NCI-H2081 treated with DMSO at 0.1 percent for 48 hours (cell line): ENCODE measurements around the gene PAX2.

Experiments used
- DNase-seq: peaks from one replicate; lab custom pipeline; 2025; lab: John Stamatoyannopoulos, UW

Gene PAX2

GRCh38 chr10:100858261-100858660 lies 112.9 kb downstream of the PAX2 start:
- no peak for DNase-seq

DNA sequence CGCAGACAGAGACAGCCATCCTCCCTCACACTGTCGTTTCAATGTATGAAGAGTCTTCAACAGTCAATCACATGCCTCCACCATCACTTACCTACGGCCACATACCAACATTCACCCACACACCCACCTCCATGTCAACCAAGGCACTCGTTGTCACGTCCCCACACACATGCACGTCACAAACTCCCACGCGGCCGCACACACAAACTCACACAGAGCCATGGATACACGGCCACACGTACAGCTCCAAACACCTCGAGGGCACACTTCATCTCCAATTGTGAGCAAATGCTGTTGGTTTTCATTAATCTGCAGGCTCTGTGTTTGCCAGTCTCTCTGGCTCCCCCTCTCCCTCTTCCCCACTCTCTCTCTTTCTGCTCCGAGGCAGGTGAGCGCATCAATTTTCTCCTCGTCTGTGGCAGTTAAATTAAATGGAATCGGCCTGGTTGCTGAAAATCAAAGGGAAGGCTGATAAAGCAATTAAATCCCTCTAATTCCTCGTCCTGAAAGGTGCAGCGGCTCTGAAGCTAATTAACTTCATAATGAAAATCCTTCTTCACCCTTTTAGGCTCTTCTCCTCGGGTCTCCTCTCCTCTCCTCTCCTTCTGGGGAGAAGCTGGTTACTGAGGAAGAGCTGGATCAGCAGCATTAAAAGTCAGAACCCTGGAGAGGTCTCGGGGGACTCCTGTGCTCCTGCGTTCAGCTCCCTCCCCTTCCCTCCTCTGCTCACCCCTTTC lies 113.5 kb downstream of the PAX2 start:
- DNase-seq: no peak

- DNase-seq: no peak
Measured at GRCh38 chr10:100859484-100859763, 114.0 kb downstream of the PAX2 start.

DNA sequence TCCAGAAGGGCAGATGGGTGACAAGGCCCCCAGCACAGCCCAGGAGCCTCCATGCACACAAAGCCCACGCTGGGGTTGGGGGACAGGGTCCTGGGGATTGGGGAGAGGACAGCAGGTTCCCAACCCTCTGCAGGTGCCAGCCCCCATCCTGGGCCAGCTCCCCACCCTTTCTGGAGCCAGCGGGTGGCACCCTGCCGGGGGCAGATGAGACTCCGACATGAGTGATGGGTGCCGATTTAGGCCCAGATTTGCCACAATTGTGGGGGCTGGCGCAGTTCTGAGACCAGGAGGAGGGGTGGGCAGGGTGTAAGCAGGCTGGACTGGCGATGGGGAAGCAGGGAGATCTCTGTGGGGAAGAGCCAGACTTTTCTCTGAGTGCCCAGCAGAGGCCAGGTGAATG lies 118.1 kb downstream of the PAX2 start:
- no peak for DNase-seq

- no peak for DNase-seq
Measured at GRCh38 chr10:100864036-100864885, 118.9 kb downstream of the PAX2 start.

DNA sequence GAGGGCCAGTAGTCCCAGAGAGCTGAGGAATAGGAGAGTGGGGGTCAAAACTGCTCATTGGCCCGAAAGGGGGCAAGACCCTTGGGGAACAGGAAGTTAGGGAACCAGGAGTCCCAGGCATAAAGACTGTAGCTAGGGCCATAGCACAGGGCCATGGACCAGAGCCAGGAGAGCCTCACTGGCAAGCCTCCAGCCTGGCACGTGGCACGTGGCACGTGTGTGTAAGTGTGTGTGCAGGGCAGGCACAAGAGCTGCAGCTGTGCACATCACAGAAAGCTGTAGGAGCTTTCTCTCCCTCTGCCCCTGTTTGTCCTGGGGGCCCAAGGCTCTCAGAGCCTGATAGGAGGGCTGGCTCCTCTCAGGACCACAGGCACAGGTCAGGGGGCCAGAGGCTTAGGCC lies 119.6 kb downstream of the PAX2 start:
- DNase-seq: no peak

GRCh38 chr10:100866010-100866409 lies 120.6 kb downstream of the PAX2 start:
- no peak for DNase-seq

DNA sequence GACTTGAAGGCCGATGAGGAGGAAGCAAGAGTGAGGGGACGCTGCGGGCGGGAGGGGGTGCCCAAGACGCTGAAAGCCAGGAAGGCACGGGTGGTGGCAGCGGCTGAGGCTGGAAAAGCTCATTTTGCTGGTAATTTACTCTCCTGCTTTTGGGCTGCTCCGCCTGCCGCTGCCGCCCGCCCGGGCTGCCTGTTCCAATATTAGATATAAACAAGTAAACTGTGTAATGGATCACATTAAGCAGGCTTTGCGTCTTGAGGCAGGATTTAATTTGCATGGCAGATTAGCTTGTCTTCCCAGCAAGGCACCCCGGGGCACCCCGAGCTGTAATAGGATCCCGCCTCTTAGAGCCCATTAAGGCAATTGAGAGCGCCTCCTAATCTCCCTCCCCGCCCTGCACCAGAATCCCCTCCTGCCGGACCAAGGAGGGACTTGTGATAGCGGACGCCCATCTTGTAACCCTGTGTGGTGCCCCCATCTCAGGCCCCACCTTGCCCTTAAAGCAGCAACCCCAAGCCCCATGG lies 121.3 kb downstream of the PAX2 start:
- no peak for DNase-seq

DNA sequence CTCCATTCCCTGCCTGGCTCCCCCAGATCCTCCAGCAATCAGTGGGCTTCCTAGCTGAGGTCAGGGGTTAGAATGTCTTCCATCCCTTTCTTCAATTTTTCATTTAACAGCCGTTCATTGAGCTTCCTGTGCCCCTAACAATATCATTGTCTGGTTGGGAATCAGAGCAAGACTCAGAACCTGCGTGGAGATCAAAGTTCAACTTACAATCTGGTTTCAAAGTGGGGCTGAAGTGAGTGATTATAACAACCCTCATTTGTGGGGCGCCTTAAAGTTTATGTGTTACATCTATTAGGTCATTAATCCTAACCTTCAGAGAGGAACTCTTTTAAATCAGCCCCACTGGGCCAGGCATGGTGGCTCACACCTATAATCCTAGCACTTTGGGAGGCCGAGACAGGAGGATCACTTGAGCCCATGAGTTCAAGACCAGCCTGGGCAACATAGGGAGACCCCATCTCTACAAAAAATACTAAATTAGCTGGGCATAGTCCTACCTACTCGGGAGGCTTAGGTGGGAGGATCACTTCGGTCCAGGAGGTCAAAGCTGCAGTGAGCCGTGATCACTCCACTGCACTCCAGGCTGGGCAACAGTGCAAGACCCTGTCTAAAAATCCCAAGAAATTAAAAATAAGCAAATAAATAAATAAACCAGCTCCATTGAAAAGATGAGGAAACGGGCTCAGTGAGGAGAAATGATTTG lies 122.0 kb downstream of the PAX2 start:
- DNase-seq: no peak

- no peak for DNase-seq
Measured at GRCh38 chr10:100868382-100868781, 123.0 kb downstream of the PAX2 start.

GRCh38 chr10:100869399-100869798 lies 124.0 kb downstream of the PAX2 start:
- DNase-seq: no peak

- DNase-seq: no peak
Measured at GRCh38 chr10:100872034-100872791, 126.8 kb downstream of the PAX2 start.

DNA sequence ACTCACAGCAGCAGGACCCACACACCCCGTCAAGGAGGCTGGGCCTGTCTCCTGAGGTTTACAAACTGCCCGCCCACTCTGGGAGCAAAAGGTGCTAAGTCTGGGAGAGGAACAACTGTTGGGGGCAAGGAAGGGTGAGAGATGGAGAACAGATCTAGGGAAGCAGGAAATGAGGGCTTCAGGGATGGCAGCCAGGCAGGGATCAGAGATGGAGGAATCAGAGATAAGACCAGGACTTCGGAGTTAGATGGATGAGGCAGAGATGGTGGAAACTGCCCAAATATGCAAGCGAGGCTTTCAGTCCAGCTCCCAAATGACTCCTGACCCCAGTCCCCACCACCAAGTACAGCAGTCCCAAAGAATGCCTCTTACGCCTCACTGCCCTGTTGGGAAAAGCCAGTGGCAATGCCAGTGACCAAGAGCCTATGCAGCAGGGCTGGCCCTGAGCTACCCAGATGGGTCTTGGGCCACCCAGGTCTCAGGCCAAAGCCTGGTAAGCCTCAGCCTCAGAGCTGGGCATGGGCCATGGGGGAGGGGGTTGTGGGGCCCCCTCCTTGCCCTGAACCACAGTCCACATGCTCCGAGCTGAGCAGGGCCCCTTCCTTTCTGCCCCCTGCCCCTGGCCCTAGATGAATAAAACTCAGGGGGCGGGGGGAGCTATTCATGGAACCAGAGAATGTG lies 127.9 kb downstream of the PAX2 start:
- DNase-seq: no peak

GRCh38 chr10:100873827-100874326 lies 128.5 kb downstream of the PAX2 start:
- no peak for DNase-seq

- DNase-seq: no peak
Measured at GRCh38 chr10:100874702-100875483, 129.5 kb downstream of the PAX2 start.

GRCh38 chr10:100875484-100876166 lies 130.2 kb downstream of the PAX2 start:
- DNase-seq: no peak

GRCh38 chr10:100876585-100877460 lies 131.4 kb downstream of the PAX2 start:
- DNase-seq: no peak

GRCh38 chr10:100877461-100877850 lies 132.1 kb downstream of the PAX2 start:
- no peak for DNase-seq
